B cell (primary cell): Measurements from ENCODE around the gene C1QA. TPM values are rescaled to one million over a fixed set of nuclear protein-coding genes. Genes with fewer than 3 reads are reported as not detected.

Experiments used
- ATAC-seq: fragments of 200-7000 bp; cut with Tn5 transposase; one replicate; pipeline ENCODE4 v1.10.0; 2021; ENCODE audit warnings: low read depth, mild to moderate bottlenecking, moderate number of reproducible peaks, moderate library complexity
- CTCF ChIA-PET: fragments of 350-600 bp; sonication (Branson Sonifier 250); formaldehyde crosslinking; loops from one replicate; lab custom pipeline; 2021; ENCODE audit warnings: antibody characterized with exemption, inconsistent platforms; lab: Charles Lee
- POLR2A ChIA-PET: fragments of 350-600 bp; sonication (Branson Sonifier 250); formaldehyde crosslinking; loops from one replicate; lab custom pipeline; 2021; ENCODE audit warnings: antibody characterized with exemption; lab: Charles Lee
- DNase-seq: peaks from one replicate; pipeline ENCODE4 v3.0.0; 2013
- H2AFZ ChIP-seq: 2 replicates; pipeline ENCODE4 v1.6.1; 2012; ENCODE audit warnings: mild to moderate bottlenecking, low read depth, low read length; ENCODE audit not compliant: insufficient read depth, poor library complexity, severe bottlenecking
- H3K27ac ChIP-seq, 2 donors: 1 replicate in 1 of 2; 2 replicates in 1 of 2; pipeline ENCODE4 v1.5.1; 2012 to 2013; ENCODE audit warnings: low read length in 2 of 2, mild to moderate bottlenecking in 2 of 2, moderate library complexity in 1 of 2
- H3K27me3 ChIP-seq, 4 experiments: fragments of 200-600 bp in 1 of 4; sonication (generic) in 1 of 4; replicated peaks in 1 of 4; 1 replicate in 2 of 4; 2 replicates in 2 of 4; pipeline versions ENCODE4 v1.6.1 to v1.7.0; 2013 to 2016; ENCODE audit warnings: low read length in 3 of 4, mild to moderate bottlenecking in 2 of 4, mixed read lengths in 1 of 4, moderate library complexity in 1 of 4; ENCODE audit not compliant: insufficient read depth in 4 of 4, control insufficient read depth in 3 of 4; ENCODE audit errors: control extremely low read depth in 1 of 4
- H3K36me3 ChIP-seq, 2 experiments: replicated peaks in 1 of 2; 1 replicate in 1 of 2; 2 replicates in 1 of 2; pipeline versions ENCODE4 v1.6.1 to v1.7.1; 2013; ENCODE audit warnings: low read length in 1 of 2; ENCODE audit not compliant: insufficient read depth in 2 of 2, control insufficient read depth in 1 of 2; ENCODE audit errors: control extremely low read depth in 1 of 2, extremely low read depth in 1 of 2
- H3K4me1 ChIP-seq, 2 donors: fragments of 200-600 bp in 1 of 2; sonication (generic) in 1 of 2; 1 replicate in 1 of 2; 2 replicates in 1 of 2; pipeline versions ENCODE4 v1.5.1 to v1.6.1; 2013 to 2017; ENCODE audit warnings: low read length in 2 of 2; ENCODE audit not compliant: control insufficient read depth in 2 of 2, insufficient read depth in 2 of 2
- H3K4me2 ChIP-seq: replicated peaks from 2 replicates; pipeline ENCODE3; 2012; ENCODE audit warnings: mild to moderate bottlenecking, low read depth, low read length; ENCODE audit not compliant: poor library complexity, severe bottlenecking
- H3K4me3 ChIP-seq, 5 experiments: fragments of 200-600 bp in 1 of 5; sonication (generic) in 1 of 5; 1 replicate in 3 of 5; 2 replicates in 2 of 5; pipeline versions ENCODE4 v1.5.1 to v1.7.0; 2011 to 2016; ENCODE audit warnings: low read length in 4 of 5, mild to moderate bottlenecking in 4 of 5, low read depth in 2 of 5, control low read depth in 1 of 5, moderate library complexity in 1 of 5; ENCODE audit not compliant: insufficient read depth in 1 of 5; ENCODE audit errors: control extremely low read depth in 1 of 5, extremely low read depth in 1 of 5
- H3K79me2 ChIP-seq: fragments of 200-600 bp; sonication (generic); one replicate; pipeline ENCODE4 v1.6.0; 2016; ENCODE audit warnings: low read length; ENCODE audit not compliant: control insufficient read depth, insufficient read depth
- H3K9ac ChIP-seq: fragments of 200-600 bp; sonication (generic); 2 replicates; pipeline ENCODE4 v1.6.1; 2017; ENCODE audit warnings: mild to moderate bottlenecking, low read length, moderate library complexity
- H3K9me3 ChIP-seq, 3 donors: one replicate each; pipeline versions ENCODE4 v1.6.1 to v1.7.1; 2013; ENCODE audit warnings: low read length in 2 of 3; ENCODE audit not compliant: control insufficient read depth in 2 of 3, insufficient read depth in 1 of 3; ENCODE audit errors: control extremely low read depth in 1 of 3
- H4K20me1 ChIP-seq: 2 replicates; pipeline ENCODE4 v1.6.0; 2012; ENCODE audit warnings: mild to moderate bottlenecking, low read length; ENCODE audit not compliant: insufficient read depth, control insufficient read depth, poor library complexity, severe bottlenecking
- H3K27ac Mint-ChIP-seq: one replicate; pipeline ENCODE4 v1.8.0; 2021; ENCODE audit warnings: mixed read lengths
- H3K27me3 Mint-ChIP-seq: one replicate; pipeline ENCODE4 v1.8.0; 2021; ENCODE audit warnings: mixed read lengths
- H3K4me1 Mint-ChIP-seq: one replicate; pipeline ENCODE4 v1.8.0; 2021; ENCODE audit warnings: mixed read lengths
- H3K4me3 Mint-ChIP-seq: one replicate; pipeline ENCODE4 v1.8.0; 2021; ENCODE audit warnings: mixed read lengths
- H3K9me3 Mint-ChIP-seq: one replicate; pipeline ENCODE4 v1.8.0; 2022; ENCODE audit warnings: mixed read lengths; ENCODE audit not compliant: insufficient read depth
- EZH2 ChIP-seq: IDR thresholded peaks from 2 replicates; pipeline ENCODE4 v1.6.1; 2012; ENCODE audit warnings: borderline replicate concordance, low read depth, mild to moderate bottlenecking, moderate library complexity, low read length; ENCODE audit not compliant: insufficient read depth, poor library complexity, severe bottlenecking
- WGBS: methylation state at CpG from one replicate; pipeline ENCODE4 v1.1.5; 2013; ENCODE audit warnings: missing lambda C conversion rate; ENCODE audit not compliant: insufficient coverage; 5-methylcytosine and 5-hydroxymethylcytosine counted together
- intact Hi-C: fragments of 100-400 bp; cut with micrococcal nuclease; formaldehyde crosslinking; loops from one replicate; pipeline ENCODE4 v1.10.0; 2022
- polyA plus RNA-seq: library from polyadenylated mRNA; depleted of rRNA; stranded (reverse); fragments of >200 nt; gene quantifications from 2 replicates; pipeline ENCODE4 v1.2.3, GENCODE V29; 2012
- total RNA-seq, 2 donors: library from RNA; stranded (reverse); fragments of 120-200 nt in 1 of 2; gene quantifications; 1 replicate in 1 of 2; 2 replicates in 1 of 2; pipeline versions ENCODE4 v1.2.3 to v1.2.4, GENCODE V29; 2013 to 2022
- TF ChIP-seq, protein P1 (sequence below): fragments of 200-600 bp; IDR thresholded peaks from one replicate; pipeline ENCODE4 v1.8.0; 2022; ENCODE audit warnings: antibody characterized with exemption, mild to moderate bottlenecking

The C1QA gene
- total and polyA plus RNA-seq, 2 donors (not counting 1 experiment from before 2014, with no cell fraction given), result 0.16 TPM; not detected in 1

DNA sequence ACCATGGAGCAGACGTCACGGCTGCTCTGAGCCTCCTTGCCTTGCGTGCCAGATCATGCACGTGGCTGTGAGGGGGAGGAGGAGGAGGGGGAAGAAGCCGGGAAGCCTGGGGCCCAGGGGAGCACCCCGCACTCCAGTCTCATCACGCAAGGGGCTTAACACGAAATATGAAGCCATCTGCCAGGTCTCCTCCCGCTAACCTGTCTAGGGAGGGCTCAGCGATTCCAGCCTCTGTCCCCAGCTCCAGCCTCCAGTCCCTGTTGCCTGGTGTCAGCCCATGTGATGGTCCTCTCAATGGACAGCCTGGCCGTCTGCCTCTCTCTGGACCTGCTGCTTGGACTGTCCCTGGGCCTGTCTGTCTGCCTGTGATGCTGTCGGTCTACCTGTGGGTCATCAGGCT is 22.5 kb upstream of the C1QA start:
- DNase-seq, result no peak
- Histone ChIP-seq H3K4me3 (no peak overlapping the region), H3K4me1 (no peaks in the 10 kb centered on the region), H3K4me2 (no peak overlapping the region), H3K27ac (no peak overlapping the region), H3K27me3 (peaks cover 0 to 10% (median 0%) of the 10 kb centered on the region in 4 experiments), H3K36me3 (no peaks in the 10 kb centered on the region), H3K79me2 (no peaks in the 10 kb centered on the region), H3K9ac (no peak overlapping the region), H3K9me3 (peaks cover 0 to 5% (median 0%) of the 10 kb centered on the region in 3 donors), H4K20me1 (no peaks in the 10 kb centered on the region), H2AFZ (no peak overlapping the region)
- CTCF ChIA-PET, result no interaction called here
- no peak overlapping the region for H3K4me3 Mint-ChIP-seq
- H3K9me3 Mint-ChIP-seq, result no peaks in the 10 kb centered on the region
- peaks cover 47% of the 10 kb centered on the region for H3K27me3 Mint-ChIP-seq
- 61% methylated on average over 12 of the region's 12 CpGs for WGBS
- POLR2A ChIA-PET, result no interaction called here
- H3K4me1 Mint-ChIP-seq, result no peaks in the 10 kb centered on the region
- no peak for TF ChIP-seq EZH2
- TF ChIP-seq, protein P1, sequence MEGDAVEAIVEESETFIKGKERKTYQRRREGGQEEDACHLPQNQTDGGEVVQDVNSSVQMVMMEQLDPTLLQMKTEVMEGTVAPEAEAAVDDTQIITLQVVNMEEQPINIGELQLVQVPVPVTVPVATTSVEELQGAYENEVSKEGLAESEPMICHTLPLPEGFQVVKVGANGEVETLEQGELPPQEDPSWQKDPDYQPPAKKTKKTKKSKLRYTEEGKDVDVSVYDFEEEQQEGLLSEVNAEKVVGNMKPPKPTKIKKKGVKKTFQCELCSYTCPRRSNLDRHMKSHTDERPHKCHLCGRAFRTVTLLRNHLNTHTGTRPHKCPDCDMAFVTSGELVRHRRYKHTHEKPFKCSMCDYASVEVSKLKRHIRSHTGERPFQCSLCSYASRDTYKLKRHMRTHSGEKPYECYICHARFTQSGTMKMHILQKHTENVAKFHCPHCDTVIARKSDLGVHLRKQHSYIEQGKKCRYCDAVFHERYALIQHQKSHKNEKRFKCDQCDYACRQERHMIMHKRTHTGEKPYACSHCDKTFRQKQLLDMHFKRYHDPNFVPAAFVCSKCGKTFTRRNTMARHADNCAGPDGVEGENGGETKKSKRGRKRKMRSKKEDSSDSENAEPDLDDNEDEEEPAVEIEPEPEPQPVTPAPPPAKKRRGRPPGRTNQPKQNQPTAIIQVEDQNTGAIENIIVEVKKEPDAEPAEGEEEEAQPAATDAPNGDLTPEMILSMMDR, result no peak
- intact Hi-C loops, result no loop called here
- ATAC-seq, result no peak
- H3K27ac Mint-ChIP-seq, result no peak overlapping the region

DNA sequence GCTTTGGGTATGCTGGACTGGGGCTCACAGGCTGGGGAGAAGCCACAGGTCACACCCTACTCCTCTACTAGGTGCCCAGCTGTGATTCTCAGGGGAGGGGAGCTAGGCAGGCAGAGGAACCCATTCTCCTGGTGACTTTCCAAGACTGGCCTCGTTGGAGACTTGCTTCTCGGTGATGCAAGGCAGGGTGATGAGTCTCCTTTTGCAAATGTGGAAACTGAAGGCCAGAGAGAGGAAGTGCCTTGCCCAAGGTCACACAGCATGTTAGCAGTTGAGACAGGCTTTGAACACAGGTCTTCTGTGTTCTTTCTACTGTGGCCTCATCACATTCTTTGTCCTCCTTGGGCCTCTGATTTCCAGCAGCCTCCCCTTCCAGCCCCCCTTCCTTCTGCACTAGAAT is 20.5 kb upstream of the C1QA start:
- Histone ChIP-seq H3K36me3 (no peaks in the 10 kb centered on the region), H3K4me3 (no peak overlapping the region), H3K4me2 (no peak overlapping the region), H3K9me3 (peaks cover 0 to 5% (median 0%) of the 10 kb centered on the region in 3 donors), H4K20me1 (no peaks in the 10 kb centered on the region), H3K27me3 (peaks cover 0 to 10% (median 0%) of the 10 kb centered on the region in 4 experiments), H2AFZ (no peak overlapping the region), H3K79me2 (no peaks in the 10 kb centered on the region), H3K9ac (no peak overlapping the region), H3K4me1 (no peaks in the 10 kb centered on the region), H3K27ac (no peak overlapping the region)
- intact Hi-C loops, result no loop called here
- 77% methylated on average over 2 of the region's 2 CpGs for WGBS
- POLR2A ChIA-PET, result no interaction called here
- H3K27ac Mint-ChIP-seq, result no peak overlapping the region
- no peak for DNase-seq
- ATAC-seq, result no peak
- H3K4me3 Mint-ChIP-seq, result no peak overlapping the region
- H3K4me1 Mint-ChIP-seq, result no peaks in the 10 kb centered on the region
- TF ChIP-seq, protein P1, result no peak
- TF ChIP-seq EZH2, result no peak
- H3K9me3 Mint-ChIP-seq, result no peaks in the 10 kb centered on the region
- CTCF ChIA-PET, result no interaction called here
- H3K27me3 Mint-ChIP-seq, result peaks cover 43% of the 10 kb centered on the region
